Measurements from ENCODE around the gene ZBTB2. TPM values are rescaled to one million over a fixed set of nuclear protein-coding genes. Genes with fewer than 3 reads are reported as not detected.

ZBTB2 gene
- total and polyA plus RNA-seq, 2 of the 4 experiments (the other 2 are of a cell fraction), result 11.8 to 17.7 TPM

DNA sequence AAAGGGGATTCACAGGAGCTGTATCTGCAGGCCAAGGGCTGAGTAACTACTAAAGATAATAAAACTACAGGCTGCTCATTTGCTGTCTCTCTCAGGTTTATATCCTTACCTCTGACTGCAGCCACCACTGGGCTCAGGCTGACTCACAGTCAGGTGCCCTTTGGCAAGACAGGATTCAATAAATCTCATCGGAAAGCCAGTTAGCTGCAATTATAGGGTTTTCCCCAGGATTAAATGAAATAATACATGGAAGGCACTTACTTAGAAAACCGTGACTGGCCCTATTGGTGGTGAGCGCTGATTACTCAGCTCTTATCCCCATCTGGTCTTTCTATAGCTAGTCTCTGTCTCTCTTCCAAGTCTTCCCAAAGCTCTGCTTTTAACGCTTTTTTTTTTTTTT, 34.2 kb upstream of the ZBTB2 start:
- TF ChIP-seq RAD21 (IDR thresholded peaks at IDR 0.05; ENCODE audit: low read length) (no peak), POLR2A (IDR thresholded peaks at IDR 0.05; ENCODE audit: low read depth, low read length) (no peak)
- Histone ChIP-seq H4K5ac (ENCODE audit: low read depth, low read length) (no peak overlapping the region), H3K18ac (ENCODE audit: low read depth, low read length) (no peak overlapping the region), H3K9me3 (ENCODE audit: control insufficient read depth, insufficient read depth, low read length) (no peaks in the 10 kb centered on the region), H3K14ac (replicated peaks; ENCODE audit: low read depth, low read length) (no peak overlapping the region), H4K20me1 (ENCODE audit: insufficient read depth, low read length) (no peaks in the 10 kb centered on the region), H3K9ac (ENCODE audit: low read depth, low read length) (no peak overlapping the region), H3K23ac (ENCODE audit: low read depth, low read length) (no peak overlapping the region), H3K4me2 (ENCODE audit: low read depth, low read length) (no peak overlapping the region), H3K27ac (ENCODE audit: insufficient read depth, low read length) (no peak overlapping the region), H3K4me3 (ENCODE audit: insufficient read depth, low read depth, low read length) (no peak overlapping the region), H2BK5ac (ENCODE audit: low read depth, low read length, poor library complexity, severe bottlenecking) (no peak overlapping the region), H3K4me1 (ENCODE audit: control insufficient read depth, insufficient read depth, low read length) (peaks cover 3% of the 10 kb centered on the region; the same call in 1 of the 2 replicates), H2AK5ac (ENCODE audit: low read depth, low read length) (no peak overlapping the region), H2BK15ac (ENCODE audit: low read depth, low read length) (no peak overlapping the region), H3K4ac (ENCODE audit: low read depth, low read length) (no peak overlapping the region), H4K8ac (ENCODE audit: low read depth in 2 of 2, low read length in 2 of 2) (no peak overlapping the region), H4K91ac (ENCODE audit: insufficient read depth, low read depth, low read length) (no peak overlapping the region), H2AK9ac (replicated peaks; ENCODE audit: low read depth, low read length, poor library complexity) (no peak overlapping the region), H2BK120ac (ENCODE audit: low read depth, low read length) (no peak overlapping the region), H3K79me1 (ENCODE audit: low read depth in 1 of 2, low read length in 2 of 2) (no peaks in the 10 kb centered on the region; a peak in 1 of 4 replicates), H3K56ac (ENCODE audit: extremely low read depth, insufficient read depth, low read length) (no peak overlapping the region), H3K36me3 (ENCODE audit: control insufficient read depth, insufficient read depth, low read length) (peaks cover 25% of the 10 kb centered on the region), H2BK20ac (ENCODE audit: low read depth, low read length) (no peak overlapping the region), H3K27me3 (ENCODE audit: control insufficient read depth, insufficient read depth, low read length) (no peaks in the 10 kb centered on the region), H3K9me1 (ENCODE audit: insufficient read depth, low read length) (no peaks in the 10 kb centered on the region), H2AFZ (replicated peaks; ENCODE audit: low read length, poor library complexity) (no peak overlapping the region)
- dilution Hi-C loops (cut with HindIII; ENCODE audit: low sequenced_read_pairs, unreplicated experiment), result no loop called here
- in situ Hi-C loops (cut with MboI; ENCODE audit: low sequenced_read_pairs), result loop anchor here (25.0 kb wide), 1 partner anchor 712 kb away; no protein-coding TSS in a partner anchor
- no CpG with 5 or more reads among the region's 4 CpGs for WGBS, 2 experiments (ENCODE audit: extremely low coverage in 2 of 2, insufficient read length in 1 of 2)
- POLR2A ChIA-PET (ENCODE audit: unreplicated experiment), result interaction anchor here (0.6 kb wide), 1 partner anchor 227 kb away, joined by 5 read pairs; no protein-coding TSS in a partner anchor
- intact Hi-C loops (cut with micrococcal nuclease), result no loop called here
- CTCF ChIA-PET, result no interaction called here
- ATAC-seq (ENCODE audit: low read depth) (no peak), DNase-seq (peak; percentile 20)
- no TSS peak for BruUV-seq (replicated peaks)

Data from IMR-90 (cell line).